Lower leg skin (tissue), 4 donors: ENCODE results near the gene TPT1. TPM values are rescaled to one million over a fixed set of nuclear protein-coding genes. Genes with fewer than 3 reads are reported as not detected.
A peak's percentile ranks its signal among the peaks of the same experiment; 100 is the strongest.

Source experiments
- DNase-seq, 2 donors: peaks; one replicate each; pipeline ENCODE4 v3.0.0-alpha.2; 2019; ENCODE audit warnings: low spot score in 2 of 2
- H3K4me3 ChIP-seq: fragments of 200-600 bp; sonication (generic); 2 replicates; pipeline ENCODE4 v1.5.1; 2017; ENCODE audit warnings: mild to moderate bottlenecking, low read depth; ENCODE audit not compliant: poor library complexity, severe bottlenecking
- CTCF ChIP-seq, 3 donors: fragments of 450-650 bp; IDR thresholded peaks; one replicate each; pipeline ENCODE4 v1.5.1; 2016; ENCODE audit warnings: antibody characterized with exemption in 3 of 3, mild to moderate bottlenecking in 3 of 3, moderate library complexity in 2 of 3
- POLR2A ChIP-seq, 2 donors: fragments of 450-650 bp; IDR thresholded peaks; one replicate each; pipeline ENCODE4 v1.6.1; 2016 to 2017; ENCODE audit warnings: antibody characterized with exemption in 2 of 2, mild to moderate bottlenecking in 1 of 2, moderate library complexity in 1 of 2
- WGBS, 2 donors: methylation state at CpG; one replicate each; pipeline ENCODE4 v1.1.5; 2018; 5-methylcytosine and 5-hydroxymethylcytosine counted together
- intact Hi-C: fragments of 100-400 bp; cut with DNase I; formaldehyde crosslinking; loops from one replicate; pipeline ENCODE4 v1.15.0; 2023; ENCODE audit warnings: low total_unique reads
- total RNA-seq, 4 donors: library from RNA; depleted of rRNA; stranded (reverse); fragments of >200 nt; gene quantifications; one replicate each; pipeline ENCODE4 v1.1.0, GENCODE V29; 2016

TPT1 gene
- total RNA-seq, 4 donors from 2014 or later: 2,307 to 2,977 (median 2,645) TPM

GRCh38 chr13:45341799-45342500, 967 bp upstream of the TPT1 start:
- 9 to 10% methylated on average over 15 to 17 of the region's 17 CpGs for WGBS, 2 donors
- peak; percentile 79 to 92 for DNase-seq
- no peak for TF ChIP-seq CTCF (IDR thresholded peaks at IDR 0.05)
- no peak for TF ChIP-seq POLR2A (IDR thresholded peaks at IDR 0.05)
- intact Hi-C loops: no loop called here
- H3K4me3 ChIP-seq: peak overlapping the region; percentile 51

GRCh38 chr13:45340422-45341033, 455 bp downstream of the TPT1 start:
- TF ChIP-seq POLR2A (IDR thresholded peaks at IDR 0.05) (no peak), CTCF (IDR thresholded peaks at IDR 0.05) (peak in 1 of 3 donors; percentile 81)
- H3K4me3 ChIP-seq: peak overlapping the region; percentile 95
- peak; percentile 86 to 98 for DNase-seq
- intact Hi-C loops: no loop called here
- 0 to 1% methylated on average over 18 to 57 of the region's 64 CpGs for WGBS, 2 donors

GRCh38 chr13:45339867-45340266, 1.1 kb downstream of the TPT1 start:
- TF ChIP-seq POLR2A (IDR thresholded peaks at IDR 0.05) (no peak), CTCF (IDR thresholded peaks at IDR 0.05) (no peak)
- DNase-seq: no peak

GRCh38 chr13:45339399-45339798, 1.6 kb downstream of the TPT1 start:
- TF ChIP-seq CTCF (IDR thresholded peaks at IDR 0.05): no peak
- no peak for TF ChIP-seq POLR2A (IDR thresholded peaks at IDR 0.05)
- no peak for DNase-seq
- intact Hi-C loops: no loop called here
- H3K4me3 ChIP-seq: no peak overlapping the region

More at GRCh38 chr13:45339867-45340266, 1.1 kb downstream of the TPT1 start:
- H3K4me3 ChIP-seq: peak overlapping the region; percentile 95
- intact Hi-C loops: no loop called here
- WGBS, 2 donors: 5 to 8% methylated on average over 11 of the region's 11 CpGs

GRCh38 chr13:45337803-45338202, 3.2 kb downstream of the TPT1 start:
- WGBS, 2 donors: 78 to 88% methylated on average over 1 of the region's 1 CpG
- TF ChIP-seq POLR2A (IDR thresholded peaks at IDR 0.05) (no peak), CTCF (IDR thresholded peaks at IDR 0.05) (no peak)
- no peak for DNase-seq
- no peak overlapping the region for H3K4me3 ChIP-seq
- intact Hi-C loops: no loop called here
